ENCODE data around the gene COL11A2. TPM values are rescaled to one million over a fixed set of nuclear protein-coding genes. Genes with fewer than 3 reads are reported as not detected.

COL11A2 gene
- total and polyA plus RNA-seq, 2 of the 13 experiments (the other 11 are each of a cell fraction or from before 2014, with no cell fraction given), result 0.55 TPM

DNA sequence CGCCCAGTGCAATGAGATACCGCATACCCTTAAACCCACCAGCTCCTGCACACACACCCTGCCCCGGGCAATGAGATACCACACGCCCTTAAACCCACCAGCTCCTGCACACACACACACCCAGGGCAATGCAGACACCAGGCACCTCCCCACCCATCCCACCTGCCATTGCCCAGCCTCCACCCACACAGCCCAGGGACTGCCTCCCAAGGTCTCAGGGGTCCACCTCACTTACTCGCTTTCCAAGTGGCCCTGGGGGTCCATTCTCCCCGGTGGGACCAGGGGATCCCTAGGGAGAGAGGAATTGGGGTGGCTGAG is 24.0 kb downstream of the COL11A2 start (continued):
- TF ChIP-seq, protein P1, sequence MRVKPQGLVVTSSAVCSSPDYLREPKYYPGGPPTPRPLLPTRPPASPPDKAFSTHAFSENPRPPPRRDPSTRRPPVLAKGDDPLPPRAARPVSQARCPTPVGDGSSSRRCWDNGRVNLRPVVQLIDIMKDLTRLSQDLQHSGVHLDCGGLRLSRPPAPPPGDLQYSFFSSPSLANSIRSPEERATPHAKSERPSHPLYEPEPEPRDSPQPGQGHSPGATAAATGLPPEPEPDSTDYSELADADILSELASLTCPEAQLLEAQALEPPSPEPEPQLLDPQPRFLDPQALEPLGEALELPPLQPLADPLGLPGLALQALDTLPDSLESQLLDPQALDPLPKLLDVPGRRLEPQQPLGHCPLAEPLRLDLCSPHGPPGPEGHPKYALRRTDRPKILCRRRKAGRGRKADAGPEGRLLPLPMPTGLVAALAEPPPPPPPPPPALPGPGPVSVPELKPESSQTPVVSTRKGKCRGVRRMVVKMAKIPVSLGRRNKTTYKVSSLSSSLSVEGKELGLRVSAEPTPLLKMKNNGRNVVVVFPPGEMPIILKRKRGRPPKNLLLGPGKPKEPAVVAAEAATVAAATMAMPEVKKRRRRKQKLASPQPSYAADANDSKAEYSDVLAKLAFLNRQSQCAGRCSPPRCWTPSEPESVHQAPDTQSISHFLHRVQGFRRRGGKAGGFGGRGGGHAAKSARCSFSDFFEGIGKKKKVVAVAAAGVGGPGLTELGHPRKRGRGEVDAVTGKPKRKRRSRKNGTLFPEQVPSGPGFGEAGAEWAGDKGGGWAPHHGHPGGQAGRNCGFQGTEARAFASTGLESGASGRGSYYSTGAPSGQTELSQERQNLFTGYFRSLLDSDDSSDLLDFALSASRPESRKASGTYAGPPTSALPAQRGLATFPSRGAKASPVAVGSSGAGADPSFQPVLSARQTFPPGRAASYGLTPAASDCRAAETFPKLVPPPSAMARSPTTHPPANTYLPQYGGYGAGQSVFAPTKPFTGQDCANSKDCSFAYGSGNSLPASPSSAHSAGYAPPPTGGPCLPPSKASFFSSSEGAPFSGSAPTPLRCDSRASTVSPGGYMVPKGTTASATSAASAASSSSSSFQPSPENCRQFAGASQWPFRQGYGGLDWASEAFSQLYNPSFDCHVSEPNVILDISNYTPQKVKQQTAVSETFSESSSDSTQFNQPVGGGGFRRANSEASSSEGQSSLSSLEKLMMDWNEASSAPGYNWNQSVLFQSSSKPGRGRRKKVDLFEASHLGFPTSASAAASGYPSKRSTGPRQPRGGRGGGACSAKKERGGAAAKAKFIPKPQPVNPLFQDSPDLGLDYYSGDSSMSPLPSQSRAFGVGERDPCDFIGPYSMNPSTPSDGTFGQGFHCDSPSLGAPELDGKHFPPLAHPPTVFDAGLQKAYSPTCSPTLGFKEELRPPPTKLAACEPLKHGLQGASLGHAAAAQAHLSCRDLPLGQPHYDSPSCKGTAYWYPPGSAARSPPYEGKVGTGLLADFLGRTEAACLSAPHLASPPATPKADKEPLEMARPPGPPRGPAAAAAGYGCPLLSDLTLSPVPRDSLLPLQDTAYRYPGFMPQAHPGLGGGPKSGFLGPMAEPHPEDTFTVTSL (CRISPR knock-in tag; IDR thresholded peaks at IDR 0.05; ENCODE audit: borderline replicate concordance), result no peak

DNA sequence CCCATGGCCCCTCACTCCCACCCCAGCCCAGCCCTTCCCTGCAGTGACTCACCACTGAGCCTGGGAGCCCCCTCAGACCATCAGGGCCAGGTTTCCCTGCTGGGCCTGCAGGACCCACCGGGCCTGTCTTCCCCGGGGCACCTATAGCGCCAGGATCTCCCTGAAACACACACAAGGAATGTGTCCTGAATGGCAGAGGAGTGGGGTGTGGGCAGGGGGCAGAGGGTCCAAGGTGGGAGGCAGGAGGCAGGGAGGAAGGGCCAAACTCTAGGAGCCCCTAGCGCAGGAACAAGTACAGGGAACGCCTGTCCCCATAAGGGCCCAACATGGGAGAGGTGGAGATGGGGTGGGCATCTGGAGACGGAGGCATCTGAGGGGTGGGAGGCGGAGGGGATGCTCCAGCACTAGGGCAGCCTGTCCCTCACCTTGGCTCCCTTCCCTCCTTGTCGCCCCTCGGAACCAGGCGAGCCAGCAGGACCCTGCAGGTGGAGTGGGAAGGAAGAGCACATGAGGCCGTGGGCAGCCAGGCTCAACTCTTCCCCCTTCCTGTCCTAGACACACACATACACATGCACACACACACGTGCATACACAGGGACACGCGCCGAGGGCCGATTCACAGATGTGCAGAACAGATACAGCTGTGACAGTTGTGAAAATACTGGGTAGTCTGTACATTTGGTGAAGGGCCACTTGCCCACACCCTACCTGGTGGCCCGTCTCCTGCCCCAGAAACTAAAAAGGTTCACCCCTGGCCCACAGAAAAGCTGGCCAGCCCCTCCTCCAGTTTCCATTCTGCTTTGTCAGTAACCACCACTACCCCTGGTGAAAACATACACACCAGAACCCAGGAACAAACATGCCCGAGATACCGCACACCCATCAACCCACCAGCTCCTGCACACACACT is 24.6 kb downstream of the COL11A2 start:
- ATAC-seq (no peak), DNase-seq (ENCODE audit: low spot score) (no peak), FAIRE-seq (no peak)
- peaks cover 1 to 7% of the 10 kb centered on the region in 2 experiments; a peak in 3 of 5 replicates for H3K27me3 ChIP-seq (ENCODE audit: control insufficient read depth in 1 of 2, insufficient read depth in 2 of 2, low read length in 2 of 2)
- H3K27ac ChIP-seq (ENCODE audit: extremely low read length, insufficient read depth, low read length), result no peak overlapping the region
- ChIA-PET POLR2A (no interaction called here), CTCF (ENCODE audit: low intra/inter-chr PET ratio, low total read pairs) (no interaction called here)
- in situ Hi-C loops (cut with HindIII; ENCODE audit: extremely low pct_ligation_motif_present, low pct_unique_long_range_greater_than_20kb) (loop anchor here (10.0 kb wide), 1 partner anchor 153 kb away; no protein-coding TSS in a partner anchor), intact Hi-C loops (cut with micrococcal nuclease; ENCODE audit: unreplicated experiment) (no loop called here)
- no peaks in the 10 kb centered on the region for H4K20me1 ChIP-seq (ENCODE audit: insufficient read depth, low read length)
- H3K4me2 ChIP-seq (ENCODE audit: low read depth, low read length), result no peak overlapping the region
- 48% methylated on average over 19 of the region's 19 CpGs for WGBS (ENCODE audit: low lambda C conversion rate)
- no peak overlapping the region for H3K9ac ChIP-seq (ENCODE audit: insufficient read depth, low read depth, low read length)
- H3K79me2 ChIP-seq (ENCODE audit: insufficient read depth, low read length), result no peaks in the 10 kb centered on the region
- H2AFZ ChIP-seq (ENCODE audit: low read length), result no peak overlapping the region
- no peaks in the 10 kb centered on the region for H3K36me3 ChIP-seq (replicated peaks in 1 of 2; ENCODE audit: control insufficient read depth in 1 of 2, insufficient read depth in 2 of 2, low read length in 2 of 2)
- H3K4me3 ChIP-seq (replicated peaks in 1 of 3; ENCODE audit: insufficient read depth in 1 of 3, low read depth in 2 of 3, low read length in 3 of 3), result no peak overlapping the region
- H3K9me3 ChIP-seq (ENCODE audit: low read length), result no peaks in the 10 kb centered on the region
- no TSS peak for BruUV-seq (replicated peaks)
- H3K4me1 ChIP-seq (ENCODE audit: insufficient read depth, low read length), result peaks cover 17% of the 10 kb centered on the region
- TF ChIP-seq SRSF1 (optimal IDR thresholded peaks at IDR 0.05; ENCODE audit: low read depth, low read length), result no peak
- TF ChIP-seq ZMYM3 (CRISPR knock-in tag; IDR thresholded peaks at IDR 0.05), result no peak
- no peak for TF ChIP-seq ZNF75D (CRISPR knock-in tag; IDR thresholded peaks at IDR 0.05; ENCODE audit: borderline replicate concordance)
- no peak for TF ChIP-seq ZSCAN29 (CRISPR knock-in tag; conservative IDR thresholded peaks at IDR 0.05)
- TF ChIP-seq NONO (IDR thresholded peaks at IDR 0.05), result no peak
- no peak for TF ChIP-seq NONO (CRISPR knock-in tag; conservative IDR thresholded peaks at IDR 0.05)
- TF ChIP-seq, protein P2, sequence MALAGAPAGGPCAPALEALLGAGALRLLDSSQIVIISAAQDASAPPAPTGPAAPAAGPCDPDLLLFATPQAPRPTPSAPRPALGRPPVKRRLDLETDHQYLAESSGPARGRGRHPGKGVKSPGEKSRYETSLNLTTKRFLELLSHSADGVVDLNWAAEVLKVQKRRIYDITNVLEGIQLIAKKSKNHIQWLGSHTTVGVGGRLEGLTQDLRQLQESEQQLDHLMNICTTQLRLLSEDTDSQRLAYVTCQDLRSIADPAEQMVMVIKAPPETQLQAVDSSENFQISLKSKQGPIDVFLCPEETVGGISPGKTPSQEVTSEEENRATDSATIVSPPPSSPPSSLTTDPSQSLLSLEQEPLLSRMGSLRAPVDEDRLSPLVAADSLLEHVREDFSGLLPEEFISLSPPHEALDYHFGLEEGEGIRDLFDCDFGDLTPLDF (CRISPR knock-in tag; IDR thresholded peaks at IDR 0.05), result no peak
- TF ChIP-seq ZSCAN30 (CRISPR knock-in tag; IDR thresholded peaks at IDR 0.05), result no peak
- TF ChIP-seq PHF8 (CRISPR knock-in tag; IDR thresholded peaks at IDR 0.05), result no peak
- TF ChIP-seq HDAC2 (CRISPR knock-in tag; IDR thresholded peaks at IDR 0.05), result no peak
- no peak for TF ChIP-seq NR1H2 (CRISPR knock-in tag; IDR thresholded peaks at IDR 0.05; ENCODE audit: borderline replicate concordance, low read depth)
- TF ChIP-seq, protein P3, sequence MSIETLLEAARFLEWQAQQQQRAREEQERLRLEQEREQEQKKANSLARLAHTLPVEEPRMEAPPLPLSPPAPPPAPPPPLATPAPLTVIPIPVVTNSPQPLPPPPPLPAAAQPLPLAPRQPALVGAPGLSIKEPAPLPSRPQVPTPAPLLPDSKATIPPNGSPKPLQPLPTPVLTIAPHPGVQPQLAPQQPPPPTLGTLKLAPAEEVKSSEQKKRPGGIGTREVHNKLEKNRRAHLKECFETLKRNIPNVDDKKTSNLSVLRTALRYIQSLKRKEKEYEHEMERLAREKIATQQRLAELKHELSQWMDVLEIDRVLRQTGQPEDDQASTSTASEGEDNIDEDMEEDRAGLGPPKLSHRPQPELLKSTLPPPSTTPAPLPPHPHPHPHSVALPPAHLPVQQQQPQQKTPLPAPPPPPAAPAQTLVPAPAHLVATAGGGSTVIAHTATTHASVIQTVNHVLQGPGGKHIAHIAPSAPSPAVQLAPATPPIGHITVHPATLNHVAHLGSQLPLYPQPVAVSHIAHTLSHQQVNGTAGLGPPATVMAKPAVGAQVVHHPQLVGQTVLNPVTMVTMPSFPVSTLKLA (IDR thresholded peaks at IDR 0.05), result no peak
- TF ChIP-seq PHF20 (CRISPR knock-in tag; IDR thresholded peaks at IDR 0.05), result no peak
